HG02588 (cell line): ENCODE data around the gene RTN4R.

Source experiments
- ATAC-seq: cut with Tn5 transposase; IDR thresholded peaks from one replicate; pipeline ENCODE4 v1.9.1; 2021; ENCODE audit warnings: mild to moderate bottlenecking, moderate library complexity; ENCODE audit not compliant: unreplicated experiment

The RTN4R gene

DNA sequence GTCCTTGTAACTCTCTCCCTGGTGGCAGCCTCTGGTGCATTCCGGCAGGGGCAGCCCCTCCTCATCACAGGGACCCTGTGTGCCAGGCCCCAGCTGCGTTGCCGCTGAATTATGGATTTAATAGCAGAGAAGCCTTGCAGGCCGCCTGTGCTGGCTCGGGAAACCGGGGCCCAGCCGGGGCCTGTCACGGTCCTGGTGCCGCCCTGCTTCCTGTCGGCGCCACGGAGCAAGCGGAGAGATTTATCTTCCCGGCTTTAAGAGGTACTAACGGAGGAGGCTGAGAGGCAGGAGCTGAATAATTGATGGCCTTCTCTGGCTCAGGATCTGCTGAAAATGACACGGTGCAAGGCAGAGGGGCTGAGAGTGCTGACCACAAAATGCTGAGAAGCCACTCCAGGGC lies 63.3 kb downstream of the RTN4R start:
- ATAC-seq, result no peak

DNA sequence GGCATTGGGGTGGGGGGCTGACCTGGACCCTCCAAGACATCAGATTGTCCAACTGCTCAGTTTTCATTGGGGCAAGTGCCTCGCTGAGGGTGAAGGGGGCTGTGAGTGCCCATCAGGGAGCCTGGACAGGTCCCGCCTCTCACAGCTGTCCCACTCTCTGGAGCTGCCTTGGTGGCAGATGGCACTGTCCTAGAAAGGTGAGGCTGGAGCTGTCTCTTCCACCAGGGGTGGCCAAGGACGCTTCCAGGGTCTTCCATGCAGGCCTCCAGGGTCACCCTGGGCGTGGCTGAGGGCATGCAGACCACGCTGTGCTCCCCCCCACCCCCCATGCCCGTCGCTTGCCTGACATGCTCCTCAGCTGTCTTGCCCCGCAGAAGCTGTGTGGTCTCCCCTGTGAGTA lies 63.8 kb downstream of the RTN4R start:
- no peak for ATAC-seq

DNA sequence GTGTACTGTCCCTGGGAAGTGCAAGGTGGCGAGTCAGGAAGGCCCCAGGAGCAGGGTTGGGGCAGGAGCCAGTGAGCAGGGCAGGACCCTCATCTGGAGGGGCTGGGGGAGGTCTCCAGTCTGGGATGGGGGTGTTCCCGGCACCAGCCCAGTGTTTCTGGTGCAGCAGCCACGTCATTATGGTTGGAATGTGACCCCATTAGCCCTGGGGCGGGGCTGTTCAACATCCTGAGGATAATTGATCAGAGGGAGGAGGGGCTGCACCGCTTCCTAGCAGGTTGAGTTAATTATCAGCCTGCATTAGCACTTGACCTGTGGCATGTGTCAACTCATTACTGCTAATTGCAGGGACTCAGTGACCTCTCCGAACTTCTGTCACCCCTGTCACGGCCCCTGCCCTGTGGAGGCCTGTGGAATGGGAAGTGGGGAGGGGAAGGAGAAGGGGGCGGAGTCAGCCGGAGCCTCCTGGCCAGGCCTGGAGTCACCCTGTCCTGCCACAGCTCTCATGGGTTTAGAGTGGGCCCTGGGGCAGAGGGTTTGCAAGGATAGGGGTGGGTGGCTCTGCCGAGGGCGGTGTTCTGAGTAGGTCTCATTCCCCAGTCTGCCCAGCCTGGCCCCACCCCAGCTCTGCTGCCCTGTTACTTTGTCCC lies 64.4 kb downstream of the RTN4R start:
- ATAC-seq, result no peak

DNA sequence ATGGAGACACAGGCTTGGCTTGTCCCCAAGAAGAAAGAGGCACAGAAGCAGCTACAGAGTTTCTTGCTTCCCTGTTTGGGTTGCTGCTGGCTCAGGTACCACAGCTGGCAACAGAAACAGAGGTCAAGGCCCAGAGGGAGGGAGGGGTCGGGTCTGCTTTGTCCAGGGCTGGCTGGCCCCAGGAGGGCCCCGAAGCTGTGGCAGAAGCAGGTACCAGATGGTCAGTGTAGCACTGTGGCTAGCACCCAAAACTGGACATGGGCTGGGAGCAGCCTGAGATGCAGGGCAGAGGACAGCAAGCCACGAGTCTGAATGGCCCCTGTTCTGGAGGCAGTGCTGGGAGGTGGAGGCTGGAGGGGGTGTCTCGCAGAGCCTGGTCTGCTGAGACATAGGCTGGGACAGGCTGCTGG lies 65.0 kb downstream of the RTN4R start:
- ATAC-seq, result no peak

DNA sequence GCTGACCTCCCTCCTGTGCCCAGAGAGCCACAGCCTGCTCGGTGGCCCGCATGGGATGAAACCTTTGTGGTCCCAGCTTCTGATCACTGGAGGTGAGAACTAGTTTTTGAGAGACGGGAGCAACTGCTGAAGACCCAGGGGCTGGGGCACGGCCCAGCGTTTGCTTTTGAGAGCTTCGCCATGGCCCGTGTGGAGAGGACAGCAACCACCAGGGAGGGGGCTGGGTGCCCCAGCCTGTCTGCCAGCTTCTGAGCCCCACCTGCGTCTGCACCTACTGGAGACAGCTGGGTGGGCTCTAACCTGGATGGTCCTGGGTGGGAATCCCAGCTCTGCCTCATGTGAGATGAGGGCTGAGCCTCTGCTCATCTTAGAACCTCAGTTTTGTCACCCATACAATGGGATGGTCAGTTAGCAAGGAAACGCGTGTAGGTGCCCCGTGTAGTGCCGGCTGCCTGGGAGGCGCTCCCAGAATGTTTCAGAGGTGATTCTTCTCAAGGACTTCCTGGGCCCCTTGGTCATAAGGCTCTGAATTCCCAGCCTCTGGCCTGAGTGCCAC lies 66.2 kb downstream of the RTN4R start:
- no peak for ATAC-seq

DNA sequence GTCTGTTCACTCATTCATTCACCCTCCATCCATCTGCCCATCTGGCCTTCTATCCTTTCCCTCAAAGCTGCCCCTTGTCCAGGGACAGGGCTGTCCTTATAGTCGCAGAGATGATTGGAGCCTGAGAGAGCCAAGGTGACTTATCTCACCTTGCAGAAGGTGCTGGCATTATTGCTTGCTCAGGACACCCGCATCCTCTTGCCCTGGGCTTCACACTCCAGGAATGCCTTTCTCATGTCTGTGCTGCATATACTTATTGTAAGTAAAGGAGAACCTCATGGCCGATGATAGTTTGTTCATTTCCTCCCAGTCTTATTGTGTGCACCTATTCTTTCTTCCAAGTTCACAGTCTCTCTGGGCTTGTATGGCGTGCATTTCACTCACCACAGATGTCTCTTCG lies 68.2 kb downstream of the RTN4R start:
- ATAC-seq, result no peak

DNA sequence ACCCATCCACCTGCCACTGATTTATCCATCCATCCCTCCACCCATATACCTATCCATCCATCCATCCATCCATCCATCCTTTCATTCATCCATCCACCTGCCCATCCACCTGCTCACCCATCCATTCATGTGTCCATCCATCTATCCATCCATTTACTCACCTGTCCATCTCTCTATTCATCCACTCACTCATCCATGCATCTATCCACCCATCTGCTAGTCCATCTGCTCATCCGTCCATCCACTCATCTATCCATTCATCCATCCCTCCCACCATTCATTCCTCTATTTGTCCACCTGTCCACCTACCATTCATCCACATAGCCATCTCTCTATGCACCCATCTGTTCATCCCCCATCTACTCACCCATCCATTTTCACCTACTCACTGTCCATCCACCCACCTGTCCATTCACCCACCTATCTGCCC lies 68.7 kb downstream of the RTN4R start:
- no peak for ATAC-seq

DNA sequence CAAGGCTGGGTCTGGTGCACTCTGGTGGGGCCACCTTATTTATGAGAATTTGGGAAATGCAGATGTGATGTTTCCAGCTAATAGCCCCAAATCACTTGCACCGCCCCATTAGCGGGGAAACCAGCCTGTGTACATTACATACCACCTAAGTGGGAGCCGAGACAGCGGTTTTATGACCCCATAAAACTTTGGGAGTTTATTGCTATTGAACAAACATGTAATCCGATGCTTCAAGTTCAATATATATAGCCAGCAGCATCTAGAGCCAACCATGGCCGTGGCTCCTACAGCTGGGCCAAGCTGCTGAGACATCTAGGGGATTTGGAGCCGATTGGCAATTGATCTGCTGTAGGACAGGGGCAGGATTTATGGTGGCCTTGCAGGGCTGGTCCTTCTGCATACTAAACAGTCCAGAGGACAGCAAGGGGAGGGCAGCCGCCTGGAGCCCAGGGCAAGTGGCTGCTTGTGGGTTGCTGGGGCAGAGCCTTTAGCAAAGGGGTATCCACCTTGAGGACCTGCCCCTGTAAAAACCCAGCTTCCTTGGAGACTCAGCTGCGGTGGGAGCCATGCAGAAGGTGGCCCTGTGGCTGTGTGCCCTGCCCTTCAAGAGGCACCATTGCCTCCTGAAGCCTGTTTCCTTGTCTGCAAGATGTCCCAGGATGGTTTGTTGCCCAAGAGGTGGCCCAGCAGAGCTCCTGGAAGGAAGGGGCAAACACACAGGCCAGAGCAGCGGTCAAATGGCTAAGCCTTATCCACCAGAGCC lies 69.4 kb downstream of the RTN4R start:
- no peak for ATAC-seq

DNA sequence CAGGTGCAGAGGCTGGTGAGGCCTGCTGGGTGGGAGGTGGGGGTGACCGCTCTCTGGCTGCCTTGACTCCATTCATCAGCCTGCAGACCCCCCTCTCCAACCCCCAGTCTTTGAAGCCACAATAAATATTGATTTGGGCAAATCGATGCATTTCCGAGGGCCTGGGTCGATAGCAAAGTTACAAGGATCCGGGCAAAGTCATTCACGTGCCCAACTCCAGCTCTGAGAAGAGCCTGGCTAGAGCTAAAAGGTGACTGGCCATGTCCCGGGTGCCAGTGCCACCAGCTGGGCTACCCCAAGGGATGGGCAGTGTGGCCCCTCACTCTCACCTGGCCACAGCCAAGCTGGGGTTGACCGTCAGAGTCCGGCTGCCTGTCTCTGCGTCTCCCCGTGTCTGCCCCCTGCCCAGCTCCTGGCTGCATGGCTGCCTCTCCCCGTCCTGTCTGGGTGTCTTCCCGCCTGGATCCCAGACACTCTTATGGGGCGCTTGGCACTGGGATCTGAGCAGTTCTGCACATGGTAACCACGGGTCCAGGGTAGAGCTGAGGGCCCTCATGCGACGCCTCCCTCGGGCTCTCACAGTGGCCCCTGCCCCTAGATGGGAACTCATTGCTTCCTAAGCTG lies 70.6 kb downstream of the RTN4R start:
- ATAC-seq, result no peak

DNA sequence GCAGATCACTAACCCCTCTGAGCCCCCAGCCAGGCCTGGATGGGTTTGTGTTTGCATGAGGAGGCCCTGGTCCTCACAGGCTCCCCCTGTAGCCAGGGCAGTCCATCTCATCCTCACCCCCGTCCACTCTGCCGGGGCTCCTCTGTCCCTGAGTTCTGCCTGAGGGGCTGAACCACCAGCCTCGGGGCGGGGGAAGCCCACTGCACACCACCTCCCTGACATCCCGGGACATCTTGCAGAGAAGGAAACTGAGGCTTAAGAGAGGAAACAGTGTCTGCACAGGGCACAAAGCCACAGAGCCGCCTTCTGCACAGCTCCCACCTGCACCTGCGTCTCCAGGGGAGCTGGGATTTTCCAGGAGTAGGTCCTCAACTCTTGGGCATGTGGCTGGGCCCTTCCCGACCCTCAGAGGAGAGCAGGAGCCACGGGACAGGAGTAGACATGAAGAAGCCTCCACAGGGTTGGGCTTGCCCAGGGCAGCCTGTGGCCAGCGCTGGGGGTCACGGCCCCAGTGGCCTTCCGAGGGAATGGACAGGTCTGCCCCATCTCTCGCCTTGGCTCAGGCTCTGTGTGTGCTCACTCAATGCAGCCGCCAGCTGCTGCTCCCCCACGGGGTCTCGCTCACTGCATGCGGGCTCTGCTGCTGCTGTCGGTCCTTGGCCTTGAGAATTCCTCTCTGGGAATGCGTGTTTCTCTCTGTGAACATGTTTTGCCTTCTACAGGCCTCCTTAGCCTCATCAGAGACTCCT lies 71.8 kb downstream of the RTN4R start:
- ATAC-seq, result no peak

DNA sequence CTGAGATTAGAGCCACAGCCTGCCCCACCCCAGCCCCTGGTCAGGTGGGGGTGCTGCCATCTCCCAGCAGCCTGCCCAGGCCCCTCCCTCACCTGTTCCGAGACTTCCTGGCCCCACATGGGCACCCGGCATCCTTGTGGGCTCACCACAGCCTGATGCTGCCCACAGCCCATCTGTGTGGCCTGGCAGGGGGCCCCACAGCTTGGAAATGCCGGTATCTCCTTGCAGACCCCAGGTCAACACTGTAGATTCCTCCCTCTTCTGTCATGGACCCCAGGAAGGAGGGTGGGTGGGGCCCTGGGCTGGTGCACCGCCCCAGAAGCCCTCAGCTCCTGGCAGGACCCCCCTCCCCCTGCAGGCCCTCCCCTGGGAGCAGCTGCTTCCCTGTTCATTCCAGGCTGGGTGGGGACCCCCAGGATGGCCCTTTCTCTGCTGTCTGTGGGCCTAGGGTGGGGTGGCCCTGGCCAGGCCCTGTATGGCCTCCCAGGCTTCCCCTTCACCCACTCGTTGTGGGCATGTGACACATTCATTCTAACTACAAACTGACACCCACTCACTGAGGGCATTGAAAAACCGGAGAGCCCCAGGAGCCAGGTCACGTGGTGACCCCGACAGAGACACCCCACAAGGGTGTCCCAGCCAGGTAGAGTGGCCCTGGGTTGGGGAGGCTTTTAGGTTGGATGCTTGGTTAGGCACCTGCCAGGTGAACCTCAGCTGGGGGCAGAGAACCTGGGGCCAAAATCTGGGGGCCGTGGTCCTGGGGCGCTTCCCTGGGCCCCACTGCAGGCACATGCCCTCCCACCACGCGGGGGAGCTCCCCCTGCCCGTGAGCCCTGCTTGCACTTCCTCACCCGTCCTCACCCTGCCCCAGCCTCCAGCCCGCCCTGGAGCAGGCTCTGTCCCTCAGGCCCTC lies 73.2 kb downstream of the RTN4R start:
- ATAC-seq, result no peak

DNA sequence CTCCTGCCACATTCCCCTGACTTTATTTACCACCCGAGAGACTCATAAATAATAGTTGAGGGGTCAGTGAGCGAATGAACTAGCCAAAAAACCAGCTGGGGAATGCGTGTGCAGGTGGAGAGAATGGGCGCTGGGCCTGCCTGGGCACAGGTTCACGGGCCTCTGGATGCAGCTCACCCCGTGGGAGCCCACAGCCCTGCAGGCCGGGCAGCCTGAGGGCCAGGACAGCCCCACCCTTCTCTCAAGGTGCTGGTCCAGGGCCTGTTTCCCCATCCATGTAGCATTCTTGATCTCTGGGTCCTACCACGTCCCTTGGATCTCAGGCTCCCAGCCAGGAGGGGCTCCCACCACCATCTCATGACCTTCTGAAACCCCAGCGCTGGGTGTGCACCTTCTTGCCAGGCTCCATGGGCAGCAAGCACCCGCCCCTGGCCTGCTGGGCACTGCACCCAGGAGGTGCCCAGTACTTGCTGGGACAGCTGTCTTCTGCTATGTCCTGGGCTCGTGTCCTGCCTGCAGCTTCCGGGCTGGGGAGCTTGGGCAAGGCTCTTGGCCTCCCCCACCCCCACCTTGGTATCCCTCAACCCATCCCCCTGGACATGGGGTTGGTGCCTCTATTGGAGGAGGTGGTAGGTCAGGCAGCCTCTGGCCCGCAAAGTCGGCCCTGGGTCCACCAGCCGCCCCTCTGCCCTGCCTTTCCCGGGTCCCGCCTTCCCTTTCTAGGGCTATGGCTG lies 74.2 kb downstream of the RTN4R start:
- no peak for ATAC-seq

DNA sequence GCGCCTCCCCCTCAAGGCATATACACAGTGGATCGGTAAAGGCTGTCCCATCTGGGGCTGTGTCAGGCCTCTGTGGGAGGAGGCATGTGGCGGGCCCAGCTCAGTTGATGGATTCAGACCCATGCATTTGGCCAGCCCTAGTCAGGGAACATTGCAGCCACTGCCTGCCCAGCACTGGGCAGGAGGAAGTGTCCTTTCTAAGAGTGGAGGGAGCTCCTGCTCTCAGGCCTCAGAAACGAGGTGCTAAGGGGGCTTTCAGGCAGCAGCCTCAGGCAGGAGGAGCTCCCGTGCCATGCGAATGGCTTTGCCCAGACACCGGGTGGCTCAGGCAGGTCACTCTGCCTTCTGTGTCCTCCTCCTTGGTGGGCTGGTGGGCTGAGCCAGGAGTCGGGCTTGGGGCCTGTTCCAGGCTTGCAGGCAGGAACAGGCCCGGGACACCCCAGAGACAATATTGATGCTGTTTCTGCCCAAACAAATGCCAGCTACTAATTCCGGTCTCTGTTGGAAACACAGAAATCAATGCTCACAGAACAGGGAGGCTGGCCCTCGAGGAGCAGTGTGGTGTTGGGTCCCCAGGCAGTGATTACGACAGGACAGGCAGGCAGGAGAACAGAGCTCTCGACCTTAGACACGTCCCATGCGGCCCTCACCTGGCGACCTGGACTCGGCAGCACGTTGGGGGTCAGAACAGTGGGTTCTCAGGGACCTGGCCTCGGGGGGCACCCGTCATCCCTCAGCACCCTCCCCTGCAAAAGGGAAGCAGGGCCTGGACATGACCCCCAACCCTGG lies 75.0 kb downstream of the RTN4R start:
- ATAC-seq, result no peak

DNA sequence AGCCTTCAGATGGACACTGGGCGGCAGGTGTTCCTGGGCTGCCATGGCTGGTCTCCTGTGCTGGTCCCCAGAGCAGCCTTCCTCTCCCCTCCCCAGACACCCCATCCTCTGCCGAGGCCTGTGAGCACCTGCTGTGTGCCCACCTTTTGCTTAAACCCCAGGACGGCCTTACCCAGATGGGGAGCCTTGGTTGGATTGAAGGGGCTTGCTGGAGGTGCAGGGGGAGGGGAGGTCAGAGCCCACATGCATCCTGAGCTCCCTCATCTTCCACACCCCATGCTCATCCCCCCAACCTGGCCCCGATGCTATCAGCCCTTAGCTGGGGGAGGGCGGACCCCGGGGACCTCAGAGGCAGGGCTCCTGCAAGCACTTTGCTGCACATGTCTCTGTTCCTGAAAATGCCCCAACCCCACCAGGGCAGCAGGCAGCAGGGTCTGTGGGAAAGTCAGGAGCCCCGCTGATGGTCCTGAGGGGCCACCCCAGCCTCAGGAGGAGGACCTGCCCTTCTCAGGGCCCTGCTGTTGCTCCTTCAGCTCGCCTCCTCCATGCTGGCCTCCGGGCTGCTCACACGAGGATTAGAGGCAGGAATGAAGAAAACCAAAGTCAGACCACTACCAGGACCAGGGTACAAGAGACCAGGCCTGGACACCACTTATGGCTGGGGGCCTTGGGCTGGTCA lies 75.7 kb downstream of the RTN4R start:
- no peak for ATAC-seq

DNA sequence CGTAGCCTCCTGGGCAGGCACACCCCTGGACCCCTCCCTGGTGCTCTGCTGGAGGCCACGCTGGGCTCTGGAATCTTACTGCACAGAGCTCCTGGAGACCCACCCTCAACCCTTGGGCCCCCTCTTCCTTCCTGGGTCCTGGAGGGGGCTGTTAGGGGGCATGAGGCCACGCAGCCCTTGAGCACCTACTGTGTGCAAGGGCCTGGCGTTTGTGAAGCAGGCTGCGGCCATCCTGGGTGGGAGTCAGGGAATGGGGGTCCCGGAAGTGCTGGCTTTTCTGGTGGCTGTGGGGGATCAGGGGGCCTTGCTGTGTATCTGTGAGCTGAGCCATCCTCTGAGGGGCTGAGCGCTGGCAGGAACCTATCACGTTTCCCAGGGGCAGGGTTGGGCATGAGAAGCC lies 76.3 kb downstream of the RTN4R start:
- ATAC-seq, result no peak
